OCI-M2 (cell line): ENCODE data around the gene NMRAL1.

ENCODE experiments used
- DNase-seq: peaks from one replicate; lab custom pipeline; 2025; ENCODE audit not compliant: unreplicated experiment; lab: John Stamatoyannopoulos, UW

NMRAL1 gene

DNA sequence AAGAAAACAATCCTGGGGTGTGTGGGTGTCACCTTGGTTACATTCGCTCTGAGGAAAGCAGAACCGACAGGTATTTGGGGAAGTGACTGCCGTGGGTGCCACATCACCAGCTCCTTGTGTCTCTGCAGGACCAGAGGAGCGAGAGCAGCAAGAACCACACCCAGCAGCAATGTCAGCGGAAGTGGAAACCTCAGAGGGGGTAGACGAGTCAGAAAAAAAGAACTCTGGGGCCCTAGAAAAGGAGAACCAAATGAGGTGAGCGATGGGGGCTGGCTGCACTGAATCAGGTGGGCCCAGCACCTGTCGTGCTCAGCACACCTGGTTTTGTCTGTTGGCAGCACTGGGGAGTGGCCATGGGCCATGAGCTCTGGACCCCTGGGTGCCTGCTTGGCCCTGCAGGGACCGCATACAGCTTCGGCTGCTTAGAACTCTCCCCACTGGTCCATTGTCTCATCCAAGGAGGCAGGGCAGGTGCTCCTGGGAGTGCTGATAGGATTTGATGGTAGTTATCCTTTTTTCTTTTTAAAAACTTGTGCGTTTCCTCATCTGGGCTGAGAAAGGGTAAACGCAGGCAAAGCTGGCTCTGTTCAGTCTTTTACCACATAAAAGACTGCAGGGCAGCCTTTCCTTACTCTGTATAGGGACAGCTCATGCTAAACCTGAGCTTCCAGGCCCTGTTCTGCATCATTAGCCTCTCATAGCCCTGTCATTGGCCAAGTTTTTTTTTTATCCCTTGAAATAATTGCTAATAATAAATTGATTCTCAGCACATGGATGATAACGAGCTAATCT, 31.1 kb upstream of the NMRAL1 start:
- no peak for DNase-seq

DNA sequence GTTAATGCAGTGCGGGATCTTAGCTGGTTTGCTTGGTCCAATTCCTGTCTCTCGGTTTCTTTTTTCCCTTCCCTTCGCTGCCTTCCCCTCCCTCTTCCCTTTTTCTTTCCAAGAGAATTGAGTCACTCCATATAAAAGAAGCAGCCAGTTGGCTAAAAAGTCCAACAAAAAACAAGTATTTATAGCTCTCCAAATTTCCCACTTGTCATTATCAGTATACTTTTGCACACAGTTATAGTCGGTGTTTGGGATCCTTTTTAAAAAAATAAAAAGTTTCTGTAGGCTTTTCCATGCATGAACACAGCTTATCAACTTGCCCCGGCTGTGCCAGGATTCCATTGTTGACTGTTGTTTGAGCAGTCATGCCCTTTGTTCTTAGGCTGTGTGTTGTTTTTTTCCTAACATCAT, 26.6 kb upstream of the NMRAL1 start:
- no peak for DNase-seq

DNA sequence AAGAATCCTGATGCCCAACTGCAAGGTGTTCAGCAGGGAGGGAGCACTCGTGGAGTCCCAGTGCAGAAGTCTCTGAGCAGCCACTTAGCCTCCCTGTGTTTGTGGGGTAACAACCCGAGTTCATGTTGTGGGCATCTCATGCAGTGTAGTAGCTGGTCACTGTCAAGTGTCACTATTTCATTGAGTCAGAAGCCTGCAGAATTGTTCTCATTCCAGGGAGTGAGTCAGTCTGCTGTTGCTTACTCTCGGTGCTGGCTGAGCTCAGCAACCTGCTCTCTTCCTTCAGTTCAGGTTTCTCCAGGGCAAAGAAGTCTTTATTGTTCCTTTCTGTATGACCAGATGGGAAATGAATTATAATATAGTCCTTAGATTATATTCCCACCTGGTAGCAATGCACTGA, 25.8 kb upstream of the NMRAL1 start:
- DNase-seq = no peak

DNA sequence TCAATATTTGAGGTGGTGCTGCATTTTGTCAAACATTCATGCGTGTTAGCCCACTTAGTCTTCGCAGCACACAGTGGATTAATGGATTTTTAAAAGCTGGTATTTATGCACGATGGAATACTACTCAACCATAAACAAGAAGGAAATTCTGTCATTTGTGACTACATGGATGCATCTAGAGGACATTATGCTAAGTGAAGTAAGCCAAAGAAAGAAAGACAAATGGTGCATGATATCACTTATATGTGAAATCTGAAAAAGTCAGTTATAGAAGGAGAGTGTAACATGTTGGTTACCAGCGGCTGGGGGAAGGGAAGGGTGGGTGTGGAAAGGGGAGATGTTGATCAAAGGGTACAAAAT, 24.8 kb upstream of the NMRAL1 start:
- no peak for DNase-seq

DNA sequence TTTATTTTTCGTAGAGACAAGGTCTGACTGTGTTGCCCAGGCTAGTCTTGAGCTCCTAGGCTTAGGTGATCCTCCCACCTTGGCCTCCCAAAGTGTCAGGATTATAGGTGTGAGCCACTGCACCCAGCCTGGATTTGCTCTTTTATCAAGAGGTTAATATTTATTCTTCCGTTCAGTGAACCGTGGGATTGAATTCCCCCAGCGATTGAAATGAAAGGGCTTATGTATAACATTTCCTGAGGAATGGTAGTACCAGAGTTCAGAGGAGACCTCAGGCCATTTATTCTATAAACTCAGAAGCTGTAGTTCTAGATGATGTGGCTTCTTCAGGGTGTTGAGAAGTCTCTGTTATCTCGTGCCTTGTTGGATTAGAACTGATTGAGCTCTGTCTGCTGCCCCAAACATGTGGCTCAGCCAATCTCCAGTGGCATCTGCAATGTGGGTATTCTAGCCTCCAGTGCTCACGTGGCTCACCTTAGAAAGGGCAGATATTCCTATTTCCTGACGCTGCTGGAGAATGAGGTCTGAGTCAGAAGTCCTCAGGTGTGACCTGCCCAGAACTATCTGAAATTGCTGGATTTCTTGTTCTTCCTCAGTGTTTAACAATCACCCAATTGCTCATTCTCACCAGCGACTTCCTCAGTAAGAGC, 24.2 kb upstream of the NMRAL1 start:
- DNase-seq = no peak

DNA sequence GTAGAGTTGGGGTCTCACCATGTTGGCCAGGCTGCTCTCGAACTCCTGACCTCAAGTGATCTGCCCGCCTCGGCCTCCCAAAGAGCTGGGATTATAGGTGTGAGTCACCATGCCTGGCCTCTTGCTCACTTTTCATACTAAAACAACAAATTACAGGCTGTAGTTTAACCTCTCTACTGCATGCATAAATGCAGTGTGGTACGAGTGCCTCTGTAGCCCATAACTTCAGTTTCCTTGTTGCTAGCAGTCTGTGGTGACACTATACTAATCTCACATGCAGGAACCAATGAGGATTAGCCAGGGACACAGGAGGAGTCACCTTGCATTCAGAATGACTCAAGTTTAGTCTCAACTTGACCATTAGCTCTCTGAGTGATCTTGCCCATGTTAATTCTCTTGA, 21.9 kb upstream of the NMRAL1 start:
- DNase-seq = no peak

DNA sequence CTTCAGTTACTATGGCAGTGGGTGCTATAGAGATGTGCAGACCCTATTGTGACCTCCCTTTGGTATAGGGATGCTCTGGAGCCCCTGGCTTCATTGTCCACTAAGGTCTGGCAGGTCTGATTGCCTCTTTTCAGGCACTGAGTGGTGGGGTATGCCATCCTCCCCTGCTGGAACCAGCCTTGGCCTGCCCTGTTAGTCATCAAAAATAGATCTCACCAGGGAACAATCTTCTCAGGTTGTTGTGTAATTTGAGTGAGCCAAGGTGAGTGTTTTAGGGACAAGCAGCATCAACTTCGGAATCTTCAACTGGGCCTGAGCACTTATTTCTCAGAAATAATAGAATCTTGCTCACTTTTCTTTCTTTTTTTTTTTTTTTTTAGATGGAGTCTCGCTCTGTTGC, 21.3 kb upstream of the NMRAL1 start:
- DNase-seq = no peak

DNA sequence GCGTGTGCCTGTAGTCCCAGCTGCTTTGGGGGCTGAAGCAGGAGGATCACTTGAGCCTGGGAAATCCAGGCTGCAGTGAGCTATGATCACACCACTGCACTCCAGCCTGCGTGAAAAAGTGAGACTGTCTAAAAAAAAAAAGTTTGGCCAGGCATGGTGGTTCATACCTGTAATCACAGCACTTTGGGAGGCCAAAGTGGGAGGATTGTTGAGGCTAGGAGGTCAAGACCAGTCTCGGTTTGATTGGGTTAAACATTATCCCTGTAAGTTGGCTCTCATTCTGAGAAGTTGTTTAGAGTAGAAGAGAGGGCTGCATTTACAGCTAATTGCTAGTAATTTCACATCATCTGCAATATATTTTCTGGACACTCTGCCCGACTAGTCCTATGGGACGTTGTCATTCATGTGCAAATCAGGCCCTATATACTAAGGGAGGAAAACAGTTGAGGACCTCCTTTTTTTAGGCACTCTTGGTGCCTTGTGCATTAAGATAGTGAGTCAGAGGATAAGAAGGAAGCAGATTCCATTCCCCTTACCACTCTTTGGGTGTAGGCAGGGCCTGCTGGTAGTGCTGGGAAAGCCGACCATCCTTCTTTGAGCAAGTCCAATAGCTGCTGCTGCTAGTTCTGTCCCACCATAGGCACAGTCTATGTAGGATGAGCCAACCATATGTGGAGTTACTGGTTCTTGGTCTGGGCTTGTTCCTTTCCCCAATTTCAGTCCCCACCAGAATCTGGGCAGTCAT, 20.5 kb upstream of the NMRAL1 start:
- no peak for DNase-seq

DNA sequence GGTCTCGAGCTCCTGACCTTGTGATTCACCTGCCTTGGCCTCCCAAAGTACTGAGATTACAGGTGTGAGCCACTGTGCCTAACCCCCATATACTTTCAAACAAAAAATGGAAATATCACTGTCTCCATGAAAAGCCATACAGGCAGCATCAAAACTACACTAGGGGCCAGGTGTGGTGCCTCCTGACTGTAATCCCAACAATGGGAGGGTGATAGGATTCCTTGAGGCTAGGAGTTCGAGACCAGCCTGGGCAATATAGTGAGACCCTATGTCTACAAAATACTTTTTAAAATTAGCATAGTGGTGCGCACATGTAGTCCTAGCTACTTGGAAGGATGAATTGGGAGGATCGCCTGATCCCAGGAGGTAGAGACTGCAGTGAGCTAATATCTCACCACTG, 17.5 kb upstream of the NMRAL1 start:
- DNase-seq = no peak

DNA sequence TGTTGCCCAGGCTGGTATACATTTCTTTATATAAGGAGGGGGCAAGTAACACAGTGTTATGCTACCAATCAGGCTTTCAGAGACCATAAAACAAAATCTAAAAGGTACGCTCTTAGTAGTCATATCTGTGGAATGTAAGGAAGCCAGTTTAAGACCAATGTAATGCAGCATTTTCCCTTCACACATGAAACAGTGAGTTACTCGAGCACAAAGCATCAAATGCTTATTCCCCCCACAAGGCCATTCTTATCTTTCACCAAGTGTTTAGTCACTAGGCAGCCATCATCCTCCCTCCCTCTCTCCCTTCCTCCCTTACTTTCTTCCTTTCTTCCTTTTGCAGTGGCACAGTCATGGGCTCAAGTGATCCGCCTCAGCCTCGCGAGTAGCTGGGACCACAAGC, 14.6 kb upstream of the NMRAL1 start:
- DNase-seq = no peak

DNA sequence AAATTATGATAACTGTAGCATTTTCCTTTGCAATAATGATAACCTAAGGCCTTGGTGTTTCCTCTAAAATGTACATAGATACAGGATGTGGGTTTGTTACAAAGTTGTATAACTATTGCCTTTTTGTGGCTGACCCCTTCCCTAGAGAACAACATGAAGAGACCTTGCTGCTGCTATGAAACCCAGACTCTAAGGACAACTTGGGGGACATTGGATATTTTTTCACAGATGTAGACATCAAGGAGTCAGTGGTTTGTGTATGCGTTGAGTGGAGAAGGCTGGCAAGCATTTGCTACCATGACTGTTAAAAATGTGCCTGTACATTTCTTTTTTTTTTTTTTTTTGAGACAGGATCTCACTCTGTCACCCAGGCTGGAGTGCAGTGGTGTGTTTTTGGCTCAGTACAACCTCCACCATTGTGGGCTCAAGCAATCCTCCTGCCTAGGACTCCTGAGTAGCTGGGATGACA, 14.1 kb upstream of the NMRAL1 start:
- DNase-seq = no peak

DNA sequence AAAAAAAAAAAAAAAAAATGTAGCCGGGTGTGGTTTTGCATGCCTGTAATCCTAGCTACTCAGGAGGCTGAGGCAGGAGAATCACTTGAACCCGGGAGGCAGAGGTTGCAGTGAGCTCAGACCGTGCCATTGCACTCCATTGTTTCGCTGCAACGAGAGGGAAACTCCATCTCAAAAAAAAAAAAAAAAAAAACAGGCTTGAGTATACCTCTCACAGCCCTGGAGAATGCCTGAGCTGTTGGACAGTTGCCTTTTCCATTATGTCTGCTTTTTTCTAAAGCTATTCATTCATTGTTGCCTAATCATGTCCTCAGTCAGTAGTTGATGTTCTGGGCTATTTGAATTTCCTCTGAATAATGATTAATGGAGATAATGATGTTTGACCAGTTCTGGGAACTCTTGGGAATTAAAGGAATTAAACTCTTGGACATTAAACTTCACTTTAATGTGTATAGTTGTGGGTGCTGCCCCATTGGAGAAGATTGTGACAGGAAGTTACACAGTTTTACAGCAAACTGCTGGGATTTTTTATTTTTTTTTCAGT, 13.6 kb upstream of the NMRAL1 start:
- no peak for DNase-seq

DNA sequence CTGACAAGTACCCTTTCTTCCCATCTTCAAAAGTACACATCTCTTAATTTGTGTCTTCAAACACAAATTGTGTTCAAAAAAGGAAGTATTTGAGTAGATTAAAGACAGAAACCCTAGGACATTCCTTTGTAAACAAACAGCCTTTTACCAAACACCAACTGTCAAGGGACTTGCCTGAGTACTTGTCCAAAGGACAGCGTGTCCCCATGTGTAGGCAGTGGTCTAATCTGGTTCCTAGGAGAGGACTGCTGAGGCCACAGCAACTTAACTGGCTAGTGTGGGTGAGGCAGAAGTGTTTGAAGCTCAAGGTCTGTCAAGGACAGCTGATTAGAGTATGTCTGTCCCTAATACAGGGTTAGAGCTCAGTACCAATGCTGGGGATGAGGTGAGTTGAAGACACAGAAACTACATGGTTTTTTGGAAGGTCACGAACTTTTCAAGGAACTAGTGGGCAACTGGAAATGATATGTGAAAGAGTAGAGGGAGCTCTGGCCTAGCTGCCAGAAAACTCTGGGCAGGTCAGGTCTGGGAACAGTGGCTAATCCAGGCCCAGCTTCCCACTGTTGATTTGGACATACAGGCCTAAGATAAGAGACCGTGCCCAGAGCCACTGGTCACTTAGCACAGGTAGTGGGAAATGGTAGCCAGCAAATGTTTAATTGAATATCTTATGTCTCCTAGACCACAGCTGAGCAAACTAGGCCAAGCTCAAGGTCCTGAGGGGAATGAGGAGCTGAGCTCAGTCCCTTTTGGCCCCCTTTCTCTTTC, 11.9 kb upstream of the NMRAL1 start:
- no peak for DNase-seq

DNA sequence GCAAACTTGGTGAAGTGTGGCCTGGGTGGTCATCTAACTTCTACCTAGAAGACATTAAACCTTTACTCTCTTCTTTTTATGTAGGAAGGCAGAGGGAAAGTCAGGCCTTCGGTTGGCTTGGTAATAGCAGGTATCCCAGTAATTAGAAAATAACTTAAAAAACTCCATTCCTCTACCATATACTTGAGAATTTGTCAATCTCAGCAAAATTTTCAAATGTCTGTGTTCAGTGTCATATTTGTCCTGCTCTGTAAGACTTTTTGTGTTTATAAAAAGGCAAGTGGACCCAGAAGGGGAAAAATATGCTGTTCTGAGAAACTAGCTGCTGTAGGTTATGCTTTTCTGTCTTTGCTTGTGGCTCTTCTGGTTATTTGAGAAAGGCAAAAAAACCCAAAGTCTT, 7.5 kb upstream of the NMRAL1 start:
- no peak for DNase-seq

DNA sequence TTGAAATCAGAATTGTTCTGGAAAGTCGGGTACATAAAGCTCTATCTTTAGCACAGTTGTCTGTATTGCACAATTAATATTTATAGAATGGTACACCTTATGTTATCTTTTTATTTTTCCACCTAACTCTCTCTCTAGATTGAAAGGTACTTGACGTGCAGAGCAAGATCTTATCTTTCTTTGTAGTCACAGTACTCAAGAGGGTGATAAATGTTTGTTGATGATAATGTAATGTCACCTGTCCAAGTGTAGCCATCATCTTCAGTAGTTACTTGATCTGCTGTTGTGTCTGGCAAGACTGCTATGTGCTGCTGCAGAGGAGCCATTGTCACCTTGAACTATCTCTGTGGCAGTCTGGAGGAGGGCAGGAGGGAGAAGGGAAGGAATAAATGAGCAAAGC, 7.1 kb upstream of the NMRAL1 start:
- no peak for DNase-seq

DNA sequence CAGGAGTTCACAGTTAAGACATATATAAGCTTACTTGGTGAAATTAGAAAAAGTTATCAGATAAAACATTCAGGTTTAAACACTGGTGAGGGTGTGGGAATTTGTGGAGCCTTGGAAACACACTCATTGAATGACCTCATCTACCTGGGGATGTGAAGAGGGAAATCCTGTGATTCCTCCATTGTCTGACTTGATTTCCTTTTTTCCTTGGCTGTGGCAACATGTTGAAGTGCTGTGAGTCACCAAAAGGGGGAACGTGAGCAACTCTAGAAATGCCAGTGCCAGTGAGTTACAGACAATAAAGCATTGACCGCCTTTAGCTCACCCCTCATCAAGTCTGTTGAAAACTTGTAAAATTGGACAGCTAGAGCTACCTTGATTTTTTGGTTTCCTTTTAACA, 3.5 kb upstream of the NMRAL1 start:
- DNase-seq = no peak

DNA sequence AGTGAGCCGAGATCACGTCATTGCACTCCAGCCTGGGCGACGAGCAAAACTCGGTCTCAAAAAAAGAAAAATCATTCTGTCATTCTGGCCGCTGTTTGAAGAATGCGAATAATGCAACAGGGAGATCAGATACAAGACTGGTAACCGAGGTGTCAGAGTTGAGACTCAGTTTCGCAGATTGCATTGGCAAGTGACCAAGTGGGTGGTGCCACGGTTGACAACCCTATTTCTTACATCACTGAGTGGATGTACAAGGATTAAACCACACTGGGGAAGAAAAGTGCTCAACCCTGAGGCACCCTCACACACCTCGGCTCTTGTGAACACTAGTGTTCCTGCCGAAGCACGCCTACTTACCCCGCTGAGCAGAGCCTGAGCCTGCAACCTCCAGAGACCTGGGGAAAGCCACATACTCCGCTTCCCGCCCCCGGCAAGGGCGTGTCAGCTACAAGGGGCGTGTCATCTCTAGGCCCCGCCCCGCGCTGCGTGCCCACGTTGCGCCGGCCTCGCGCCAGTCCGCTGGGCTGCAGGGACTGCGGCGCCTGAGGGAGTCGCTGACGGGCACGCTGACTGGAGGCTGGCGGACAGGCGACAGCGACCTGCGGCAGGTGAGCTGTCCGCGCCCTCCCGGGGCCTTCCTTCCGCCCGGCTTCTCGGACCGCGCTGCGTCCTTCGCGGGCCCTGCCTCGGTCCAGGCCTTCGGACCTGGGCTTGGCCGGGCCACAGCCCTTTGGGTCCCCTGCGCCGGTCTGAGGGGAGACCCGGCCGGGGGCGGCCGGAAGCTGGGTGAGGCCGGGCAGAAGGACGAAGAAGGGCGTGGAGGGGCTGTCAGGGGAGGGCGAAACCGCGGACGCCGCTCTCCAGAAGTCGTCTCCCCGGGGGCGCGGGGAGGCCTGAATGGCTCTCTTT, 1.7 kb upstream of the NMRAL1 start, which contains the start of gene HMOX2:
Gene HMOX2, plus strand, starts transcription at position 519 of the 909 bp plus-strand sequence. CDS start 29,127 bp downstream, outside the sequence.
- peak; percentile 57 for DNase-seq

DNA sequence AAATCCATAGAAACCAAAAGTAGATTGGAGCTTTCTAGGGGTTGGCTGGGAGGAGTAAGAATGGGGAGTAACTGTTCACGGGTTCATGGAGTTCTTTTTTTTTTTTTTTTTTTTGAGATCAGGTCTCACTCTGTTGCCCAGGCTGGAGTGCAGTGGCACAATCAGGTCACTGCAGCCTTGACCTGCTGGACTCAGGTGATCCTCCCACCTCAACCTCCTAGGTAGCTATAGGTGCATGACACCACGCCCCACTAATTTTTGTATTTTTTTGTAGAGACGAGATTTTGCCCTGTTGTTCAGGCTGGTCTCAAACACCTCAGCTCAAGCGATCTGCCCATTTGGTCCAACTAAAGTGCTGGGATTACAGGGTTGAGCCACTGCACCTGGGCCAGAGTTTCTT, 1.5 kb downstream of the NMRAL1 start:
- no peak for DNase-seq

DNA sequence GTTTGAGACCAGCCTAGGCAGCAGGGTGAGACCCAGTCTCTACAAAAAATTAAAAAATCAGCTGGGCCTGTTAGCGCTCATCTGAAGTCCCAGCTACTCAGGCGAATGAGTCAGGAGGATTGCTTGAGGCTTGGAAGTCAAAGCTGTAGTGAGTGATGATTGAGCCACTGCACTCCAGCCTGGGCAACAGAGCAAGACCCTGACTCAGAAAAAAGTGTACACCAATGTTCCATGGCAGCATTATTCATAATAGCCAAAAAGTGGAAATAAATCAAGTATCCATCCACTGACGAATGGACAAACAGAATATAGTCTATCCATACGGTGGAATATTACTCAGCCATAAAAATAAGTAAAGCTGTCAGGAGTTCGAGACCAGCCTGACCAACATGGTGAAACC, 2.6 kb downstream of the NMRAL1 start:
- no peak for DNase-seq

DNA sequence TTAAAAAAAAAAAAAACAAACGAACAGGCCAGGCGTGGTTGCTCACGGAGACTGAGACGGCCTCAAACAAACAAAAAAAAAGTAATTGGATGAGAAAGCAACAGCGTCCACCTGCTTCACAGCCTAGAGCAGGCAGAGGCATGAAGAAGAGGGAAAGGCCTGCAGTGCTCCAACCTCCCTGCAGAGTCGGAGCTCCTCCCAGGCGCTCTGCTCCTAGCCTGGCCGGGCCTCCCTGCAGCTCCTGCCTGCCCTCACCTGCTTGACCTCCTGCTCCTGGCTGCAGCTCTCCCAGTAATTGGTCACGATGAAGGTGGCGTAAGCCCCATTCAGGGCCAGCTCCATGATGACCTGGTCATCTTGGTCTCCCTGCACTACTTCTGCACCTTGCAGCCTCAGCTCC, 5.5 kb downstream of the NMRAL1 start:
- DNase-seq = no peak
